ENCODE data around the gene RNASE13.

Gene RNASE13

DNA sequence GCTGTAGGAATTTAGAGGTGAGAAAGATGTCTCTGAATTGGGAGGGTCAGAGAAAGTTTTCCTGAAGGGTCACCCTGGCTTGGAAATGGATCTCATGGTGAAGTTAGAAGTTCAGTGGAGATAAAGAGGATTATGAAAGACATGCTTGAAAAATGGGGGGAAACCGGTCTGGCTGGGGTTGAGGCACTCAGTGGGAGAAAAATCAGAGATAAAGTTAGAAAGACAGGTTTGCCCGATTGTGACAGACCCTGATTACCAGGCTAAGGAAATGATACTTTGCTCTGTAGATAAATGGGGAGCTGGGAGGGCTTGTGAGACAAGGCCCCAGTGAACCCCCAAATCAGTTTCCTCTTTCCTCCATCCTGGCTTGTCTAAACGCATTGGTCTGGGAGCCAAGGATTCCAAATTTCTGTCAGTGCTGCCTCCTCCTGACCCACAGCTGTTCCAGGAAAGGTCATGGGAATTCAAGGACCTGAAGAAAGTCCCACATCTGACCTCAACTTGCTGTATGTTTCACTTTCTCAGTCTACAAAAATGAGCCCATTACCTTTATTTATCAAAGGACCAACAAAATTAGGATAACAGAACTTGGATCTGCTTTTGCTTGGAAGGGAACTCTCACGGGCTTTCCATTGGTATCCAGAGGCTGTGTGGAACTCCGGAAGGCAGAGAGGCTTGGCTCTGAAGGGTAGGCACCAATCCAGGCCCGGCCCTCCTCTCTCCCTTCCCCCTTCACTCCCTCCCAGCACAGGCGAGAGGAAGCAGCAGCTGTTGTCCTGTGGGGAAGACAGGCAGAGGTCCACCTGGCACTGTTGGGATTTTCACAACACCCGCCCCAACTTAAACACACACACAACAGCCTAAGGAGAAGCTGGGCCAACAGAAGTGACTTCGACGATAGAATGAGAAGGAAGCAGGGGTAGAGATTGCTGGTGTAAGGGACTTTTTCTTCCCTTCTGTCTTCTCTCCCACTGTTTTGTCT lies 4.1 kb upstream of the RNASE13 start:
- in situ Hi-C loops (cut with MboI; ENCODE audit: low pct_unique_long_range_greater_than_20kb, low sequenced_read_pairs, unreplicated experiment) = no loop called here
- DNase-seq (ENCODE audit: low spot score) = no peak
- TF ChIP-seq, protein P1, sequence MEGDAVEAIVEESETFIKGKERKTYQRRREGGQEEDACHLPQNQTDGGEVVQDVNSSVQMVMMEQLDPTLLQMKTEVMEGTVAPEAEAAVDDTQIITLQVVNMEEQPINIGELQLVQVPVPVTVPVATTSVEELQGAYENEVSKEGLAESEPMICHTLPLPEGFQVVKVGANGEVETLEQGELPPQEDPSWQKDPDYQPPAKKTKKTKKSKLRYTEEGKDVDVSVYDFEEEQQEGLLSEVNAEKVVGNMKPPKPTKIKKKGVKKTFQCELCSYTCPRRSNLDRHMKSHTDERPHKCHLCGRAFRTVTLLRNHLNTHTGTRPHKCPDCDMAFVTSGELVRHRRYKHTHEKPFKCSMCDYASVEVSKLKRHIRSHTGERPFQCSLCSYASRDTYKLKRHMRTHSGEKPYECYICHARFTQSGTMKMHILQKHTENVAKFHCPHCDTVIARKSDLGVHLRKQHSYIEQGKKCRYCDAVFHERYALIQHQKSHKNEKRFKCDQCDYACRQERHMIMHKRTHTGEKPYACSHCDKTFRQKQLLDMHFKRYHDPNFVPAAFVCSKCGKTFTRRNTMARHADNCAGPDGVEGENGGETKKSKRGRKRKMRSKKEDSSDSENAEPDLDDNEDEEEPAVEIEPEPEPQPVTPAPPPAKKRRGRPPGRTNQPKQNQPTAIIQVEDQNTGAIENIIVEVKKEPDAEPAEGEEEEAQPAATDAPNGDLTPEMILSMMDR (IDR thresholded peaks at IDR 0.05; ENCODE audit: extremely low read depth, insufficient read depth, missing control alignments) = no peak

DNA sequence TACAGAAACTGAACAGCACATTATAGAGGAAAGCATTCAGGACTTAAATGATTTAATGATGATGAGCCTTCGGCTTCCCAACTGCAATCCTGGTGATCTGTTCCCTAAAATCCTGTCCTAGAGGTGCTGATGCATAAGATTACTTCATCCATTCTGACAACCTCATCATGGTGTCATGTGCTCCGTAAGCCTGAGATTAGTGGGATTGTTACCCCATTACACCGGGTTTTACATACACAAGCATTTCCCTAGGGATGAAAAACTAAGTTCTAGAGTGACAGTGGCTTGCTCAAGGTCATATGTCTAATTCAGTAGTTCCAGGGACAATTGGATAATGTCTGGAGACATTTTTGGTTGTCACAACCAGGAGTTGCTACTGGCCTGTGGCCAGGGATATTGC lies 2.5 kb upstream of the RNASE13 start:
- no peak for DNase-seq (ENCODE audit: low spot score)
- in situ Hi-C loops (cut with MboI; ENCODE audit: low pct_unique_long_range_greater_than_20kb, low sequenced_read_pairs, unreplicated experiment) = no loop called here
- TF ChIP-seq, protein P1 (IDR thresholded peaks at IDR 0.05; ENCODE audit: extremely low read depth, insufficient read depth, missing control alignments) = no peak

DNA sequence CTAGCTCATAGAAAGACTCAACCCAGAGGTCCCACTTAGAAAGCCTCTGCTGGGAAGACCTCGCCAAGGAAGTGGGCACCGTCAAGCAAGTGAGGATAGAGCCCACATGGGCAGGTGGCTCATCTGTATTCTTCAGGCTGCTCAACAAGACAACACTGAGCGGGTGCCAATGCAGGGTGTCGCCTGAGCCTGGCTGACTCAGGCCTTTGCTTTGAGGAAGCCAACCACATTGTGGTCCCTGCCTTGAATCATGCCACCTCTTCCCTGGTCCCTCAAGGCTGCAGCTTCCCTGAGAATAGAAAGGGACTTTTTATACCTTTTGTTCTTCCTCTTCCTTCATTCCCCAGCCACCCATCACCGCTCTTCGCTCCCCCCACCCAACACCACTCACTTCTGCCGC lies 2.1 kb upstream of the RNASE13 start:
- TF ChIP-seq, protein P1 (IDR thresholded peaks at IDR 0.05; ENCODE audit: extremely low read depth, insufficient read depth, missing control alignments) = no peak
- no peak for DNase-seq (ENCODE audit: low spot score)
- in situ Hi-C loops (cut with MboI; ENCODE audit: low pct_unique_long_range_greater_than_20kb, low sequenced_read_pairs, unreplicated experiment) = no loop called here

DNA sequence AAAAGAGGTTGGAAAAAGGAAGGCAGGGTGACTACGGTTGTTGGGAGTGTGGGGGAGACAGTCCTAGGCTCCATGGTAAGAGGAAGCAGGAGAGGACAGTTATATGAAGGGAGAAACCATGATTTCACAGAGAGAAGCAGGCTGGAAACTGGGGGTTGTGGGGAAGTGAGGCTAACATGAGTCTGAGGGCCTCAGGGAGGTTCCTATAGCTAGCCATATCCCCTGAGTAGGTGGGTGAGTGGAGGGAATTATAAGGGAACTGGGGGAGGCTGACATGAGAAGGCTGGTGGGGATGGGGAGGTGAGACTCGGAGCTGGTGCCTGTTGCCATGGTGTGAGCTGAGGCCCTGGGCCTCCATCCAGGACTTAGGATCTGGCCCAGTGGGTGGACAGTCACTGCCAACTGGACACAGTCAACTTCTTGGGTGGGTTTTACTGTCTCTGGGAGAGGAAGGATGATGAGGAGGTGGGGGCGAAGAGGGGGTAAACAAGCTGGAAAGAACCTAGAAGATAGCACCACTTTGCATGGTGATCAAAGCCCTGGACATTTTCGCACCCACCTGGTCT lies 1.4 kb downstream of the RNASE13 start:
- TF ChIP-seq, protein P1 (IDR thresholded peaks at IDR 0.05; ENCODE audit: extremely low read depth, insufficient read depth, missing control alignments) = no peak
- DNase-seq (ENCODE audit: low spot score) = no peak
- in situ Hi-C loops (cut with MboI; ENCODE audit: low pct_unique_long_range_greater_than_20kb, low sequenced_read_pairs, unreplicated experiment) = no loop called here

DNA sequence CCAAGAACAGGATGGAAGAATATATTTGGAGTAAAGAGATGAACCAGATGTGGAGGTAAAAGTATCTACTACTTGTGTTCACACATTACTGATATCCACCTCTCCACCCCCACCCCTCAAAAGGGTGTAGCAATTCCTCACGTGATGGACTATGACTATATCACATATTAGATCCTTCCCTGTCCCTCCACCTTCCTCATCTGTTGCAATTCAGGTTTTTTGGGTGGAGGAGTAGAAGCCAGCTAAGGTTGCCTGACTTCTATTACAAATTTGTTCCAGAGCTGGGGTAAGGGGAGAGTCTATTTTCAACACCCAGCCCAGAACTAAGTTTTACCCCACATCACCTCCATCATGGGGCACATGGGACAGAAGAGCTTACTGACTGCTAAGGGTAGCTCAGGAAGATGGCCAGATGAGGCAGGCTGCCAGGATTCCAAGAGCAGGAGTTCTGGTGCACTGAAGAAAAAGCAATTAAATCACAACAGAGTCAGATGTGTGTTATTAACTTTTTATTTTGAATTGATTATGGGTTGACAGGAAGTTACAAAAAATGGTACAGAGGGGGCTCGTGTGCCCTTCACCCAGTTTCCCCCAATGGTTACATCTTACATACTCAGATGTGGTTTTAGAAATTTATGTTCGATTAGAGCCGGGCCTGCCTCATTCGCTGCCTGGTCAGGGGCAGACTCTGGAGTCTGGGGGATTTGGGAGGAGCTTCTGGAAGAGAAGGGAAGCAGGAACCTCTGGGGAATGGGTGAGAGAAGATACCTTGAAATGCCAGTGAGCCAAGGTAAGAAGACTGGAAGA lies 2.1 kb downstream of the RNASE13 start:
- in situ Hi-C loops (cut with MboI; ENCODE audit: low pct_unique_long_range_greater_than_20kb, low sequenced_read_pairs, unreplicated experiment) = no loop called here
- no peak for DNase-seq (ENCODE audit: low spot score)

DNA sequence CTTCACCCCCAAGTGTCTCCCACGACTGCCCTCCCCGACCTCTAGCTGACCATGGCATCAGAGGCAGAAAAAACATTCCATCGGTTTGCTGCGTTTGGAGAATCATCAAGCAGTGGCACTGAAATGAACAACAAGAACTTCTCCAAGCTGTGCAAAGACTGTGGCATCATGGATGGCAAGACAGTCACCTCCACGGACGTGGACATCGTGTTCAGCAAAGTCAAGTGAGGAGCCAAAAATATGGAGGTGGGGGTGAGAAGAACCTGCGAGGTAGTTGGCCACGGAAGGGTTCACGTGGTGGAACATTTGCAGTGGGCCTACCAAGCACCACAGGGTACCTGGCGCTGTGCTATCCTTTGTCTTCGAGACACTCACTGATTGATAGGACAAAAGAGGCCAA lies 4.1 kb downstream of the RNASE13 start:
- no peak for DNase-seq (ENCODE audit: low spot score)
- TF ChIP-seq, protein P1 (IDR thresholded peaks at IDR 0.05; ENCODE audit: extremely low read depth, insufficient read depth, missing control alignments) = no peak
- in situ Hi-C loops (cut with MboI; ENCODE audit: low pct_unique_long_range_greater_than_20kb, low sequenced_read_pairs, unreplicated experiment) = no loop called here

More for the DNA sequence above, 2.1 kb downstream of the RNASE13 start:
- TF ChIP-seq, protein P1 (IDR thresholded peaks at IDR 0.05; ENCODE audit: extremely low read depth, insufficient read depth, missing control alignments) = no peak
